KG1 (cell line): ENCODE measurements around the gene PROK2.
A peak's percentile ranks its signal among the peaks of the same experiment; 100 is the strongest.

ENCODE experiments used
- DNase-seq: peaks from one replicate; lab custom pipeline; 2025; lab: John Stamatoyannopoulos, UW

PROK2 gene, protein sequence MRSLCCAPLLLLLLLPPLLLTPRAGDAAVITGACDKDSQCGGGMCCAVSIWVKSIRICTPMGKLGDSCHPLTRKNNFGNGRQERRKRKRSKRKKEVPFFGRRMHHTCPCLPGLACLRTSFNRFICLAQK

GRCh38 chr3:71784914-71785531 lies at the start of gene PROK2:
Gene PROK2, minus strand, starts transcription at chr3:71785148. Its CDS starts 96 bp downstream, at chr3:71785052.
- DNase-seq, result no peak

GRCh38 chr3:71831599-71831998 lies 46.7 kb upstream of the PROK2 start:
- no peak for DNase-seq

- no peak for DNase-seq
Observed at GRCh38 chr3:71825551-71826283, 40.8 kb upstream of the PROK2 start.

- no peak for DNase-seq
Observed at GRCh38 chr3:71821116-71821515, 36.2 kb upstream of the PROK2 start.

DNA sequence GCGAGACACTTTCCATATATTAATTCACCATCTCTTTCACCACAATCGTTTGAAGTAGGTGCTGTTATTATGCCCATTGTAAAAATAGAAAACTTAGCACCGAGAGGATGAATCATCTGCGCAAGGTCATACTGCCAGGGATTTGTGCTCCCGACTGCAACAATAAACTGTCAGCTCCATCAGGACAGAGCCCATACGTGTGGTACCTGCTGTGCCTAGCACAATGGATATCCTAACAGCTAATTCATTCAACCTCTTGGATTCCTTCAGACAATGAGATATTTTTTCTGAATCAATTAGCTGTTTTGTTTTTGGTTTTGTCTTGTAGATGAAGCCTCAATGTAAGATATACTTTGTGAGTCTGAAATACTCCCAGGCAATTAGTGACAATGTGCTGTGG lies 32.3 kb upstream of the PROK2 start:
- DNase-seq, result no peak

GRCh38 chr3:71816767-71817156 lies 31.8 kb upstream of the PROK2 start:
- DNase-seq, result no peak

- no peak for DNase-seq
Observed at GRCh38 chr3:71815340-71816067, 30.6 kb upstream of the PROK2 start.

DNA sequence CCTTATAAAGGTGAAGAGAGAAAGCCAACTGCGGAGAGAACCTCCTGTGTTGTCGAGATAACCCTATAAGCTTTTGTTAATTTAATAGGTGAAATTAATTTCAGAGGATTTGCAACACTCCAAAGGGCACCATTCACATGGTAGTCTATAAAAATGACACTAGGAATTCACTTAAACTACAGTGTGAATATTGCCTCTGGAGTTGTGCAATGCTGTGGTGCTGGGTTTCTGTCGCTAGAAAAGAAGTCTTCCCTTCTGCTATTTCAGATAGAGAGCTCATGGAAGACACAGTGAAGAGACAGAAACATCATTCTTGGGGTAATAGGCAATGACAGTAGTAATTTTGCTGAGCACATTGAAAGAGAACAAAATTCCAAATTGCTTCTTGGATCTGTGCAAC lies 28.8 kb upstream of the PROK2 start:
- no peak for DNase-seq

DNA sequence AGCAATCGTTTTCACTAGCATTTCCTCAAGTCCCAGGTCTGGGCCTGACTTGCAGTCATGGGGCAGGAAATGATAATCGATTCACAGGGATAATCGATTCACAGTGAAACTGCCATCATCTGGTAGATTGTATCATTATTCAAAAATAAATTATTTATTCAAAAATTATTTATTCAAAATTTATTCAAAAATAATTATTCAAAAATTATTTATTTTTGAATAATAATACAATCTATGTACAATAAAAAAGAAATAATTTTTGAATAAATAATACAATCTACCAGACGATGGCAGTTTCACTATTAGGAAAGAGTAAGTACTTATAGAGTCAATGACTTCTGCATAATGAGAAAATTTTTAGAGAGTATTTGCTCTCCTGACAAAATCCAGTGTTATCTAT lies 28.1 kb upstream of the PROK2 start:
- DNase-seq, result no peak

GRCh38 chr3:71810056-71810455 lies 25.1 kb upstream of the PROK2 start:
- no peak for DNase-seq

DNA sequence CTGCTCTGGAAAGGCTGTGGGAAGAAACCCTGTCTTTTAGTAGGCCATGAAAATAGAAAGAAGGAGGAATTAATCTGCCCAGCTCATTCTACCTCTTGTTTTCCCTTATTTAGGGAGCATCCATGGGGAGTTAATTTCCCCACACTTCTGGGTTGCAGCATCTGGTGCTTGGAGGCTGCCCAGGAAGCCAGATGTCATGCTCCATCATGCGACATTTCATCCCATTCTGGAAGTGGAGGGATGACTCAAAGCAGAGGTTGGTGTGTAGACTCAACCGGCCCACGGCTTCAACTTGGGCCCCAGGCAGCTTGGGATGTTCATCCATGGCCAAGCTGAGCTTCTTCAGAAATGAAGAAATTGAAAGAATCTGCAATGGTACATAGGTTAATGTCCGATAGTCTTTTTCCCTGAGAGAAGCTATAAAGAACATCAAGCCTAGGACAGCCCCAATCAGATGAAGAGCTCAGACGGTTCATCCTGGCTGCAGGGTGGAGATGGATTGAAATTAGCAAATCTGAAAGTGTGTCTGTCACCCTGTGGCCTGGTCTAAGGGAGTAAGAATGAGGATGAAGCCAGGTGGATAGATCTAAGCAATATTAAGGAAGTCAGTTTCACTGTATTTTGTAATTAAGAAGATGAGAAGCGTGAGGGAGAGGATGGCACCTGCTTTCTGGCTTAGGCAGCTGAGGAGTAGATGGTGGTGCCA lies 24.5 kb upstream of the PROK2 start:
- DNase-seq, result no peak

GRCh38 chr3:71806736-71807135 lies 21.8 kb upstream of the PROK2 start:
- no peak for DNase-seq

DNA sequence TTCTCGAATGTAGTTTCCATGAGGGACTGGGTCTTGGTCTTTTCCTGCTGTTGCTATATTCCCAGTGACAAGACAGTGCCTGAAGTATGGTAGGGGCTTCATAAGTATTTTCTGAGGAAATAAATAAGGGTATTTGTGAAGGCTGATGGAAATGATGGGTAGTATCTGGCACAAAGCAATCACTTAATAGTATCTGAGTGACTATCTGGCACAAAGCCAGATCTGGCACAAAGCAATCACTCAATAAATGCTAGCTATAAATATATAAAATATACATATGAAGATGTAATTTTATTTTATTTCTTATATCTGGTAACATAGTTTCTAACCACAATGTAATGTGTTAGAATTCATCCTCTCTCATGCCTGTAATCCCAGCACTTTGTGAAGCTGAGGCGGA lies 20.7 kb upstream of the PROK2 start:
- DNase-seq, result no peak

GRCh38 chr3:71805199-71805598 lies 20.3 kb upstream of the PROK2 start:
- DNase-seq, result peak; percentile 45

DNA sequence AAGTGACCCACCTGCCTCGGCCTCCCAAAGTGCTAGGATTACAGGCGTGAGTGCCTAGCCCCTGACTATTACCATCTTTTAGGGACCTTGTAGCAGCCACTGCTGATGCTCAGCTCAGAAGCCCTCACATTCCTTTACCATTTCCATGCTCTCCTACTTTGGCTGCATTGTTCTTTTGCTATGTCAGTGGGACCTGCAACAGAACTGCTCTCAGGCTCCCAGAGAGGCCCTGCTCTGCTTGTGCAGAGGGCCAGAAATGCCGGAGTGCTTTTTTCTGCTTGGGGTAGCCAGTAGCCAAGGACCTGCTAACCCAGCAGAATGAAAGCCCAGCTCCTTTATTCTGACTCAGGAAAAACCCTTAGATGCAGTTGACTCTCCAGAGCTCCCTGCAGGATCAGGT lies 18.3 kb upstream of the PROK2 start:
- no peak for DNase-seq

- no peak for DNase-seq
Observed at GRCh38 chr3:71801986-71802385, 17.0 kb upstream of the PROK2 start.

GRCh38 chr3:71800023-71800422 lies 15.1 kb upstream of the PROK2 start:
- no peak for DNase-seq

DNA sequence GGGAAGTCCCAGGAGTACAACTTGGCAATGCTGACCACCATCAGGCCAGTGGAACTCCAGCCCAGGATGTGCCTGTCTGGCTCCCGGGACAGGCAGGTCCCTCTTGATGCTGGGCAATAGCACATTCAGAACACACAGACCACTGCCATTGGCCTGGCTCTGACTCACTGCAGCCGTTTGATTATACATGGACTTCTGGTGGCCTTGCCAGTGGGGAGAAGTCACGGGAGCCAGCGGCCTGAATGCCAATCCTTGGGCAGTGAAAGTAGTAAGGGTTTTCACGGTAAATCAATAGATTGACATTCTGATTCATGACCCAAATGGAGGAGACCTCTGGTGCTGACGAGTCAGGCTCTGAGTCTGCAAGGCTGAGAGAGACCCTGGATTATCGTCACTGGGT lies 12.5 kb upstream of the PROK2 start:
- DNase-seq, result no peak

DNA sequence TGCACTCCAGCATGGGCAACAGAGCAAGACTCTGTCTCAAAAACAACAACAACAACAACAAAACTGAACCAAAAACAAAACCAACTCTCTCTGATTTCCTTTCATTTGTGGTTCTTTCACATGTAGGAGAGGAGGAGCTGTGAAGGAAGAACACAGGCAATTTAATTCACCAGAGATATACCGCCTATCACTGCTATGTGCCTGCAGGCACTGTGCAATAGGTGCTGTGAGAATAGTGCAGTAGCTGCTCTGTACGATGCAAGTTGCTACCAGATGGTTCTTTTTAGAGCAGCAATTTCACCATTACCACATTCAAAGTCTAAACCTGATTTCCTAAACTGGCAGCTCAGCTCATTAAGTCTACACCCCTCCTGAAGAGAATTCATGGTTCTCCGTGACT lies 11.3 kb upstream of the PROK2 start:
- DNase-seq, result no peak

GRCh38 chr3:71791634-71792033 lies 6.7 kb upstream of the PROK2 start:
- DNase-seq, result no peak

DNA sequence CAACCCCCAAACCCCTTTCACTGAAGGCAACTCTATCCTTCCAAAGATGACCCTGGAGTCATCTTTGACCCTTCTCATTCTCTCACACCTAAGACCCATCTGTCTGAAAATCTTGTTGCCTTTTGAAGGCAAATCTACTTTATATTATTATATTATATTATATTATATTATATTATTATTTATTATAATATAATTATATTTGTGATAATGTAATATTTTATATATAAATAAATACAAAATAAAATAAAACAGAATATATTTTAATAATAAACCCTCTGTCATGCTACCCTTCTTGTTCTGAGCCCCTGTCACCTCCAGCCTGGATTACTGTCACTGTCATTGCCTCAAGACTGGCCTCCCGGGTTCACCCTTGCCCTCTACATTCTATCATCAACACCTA lies 5.0 kb upstream of the PROK2 start:
- DNase-seq, result no peak

GRCh38 chr3:71787851-71788405 lies 3.0 kb upstream of the PROK2 start:
- DNase-seq, result no peak
